ENCODE data around the gene HERPUD1.

GRCh38 chr16:56896244-56896643, 35.7 kb upstream of the HERPUD1 start:
- no peak for TF ChIP-seq CTCF (conservative IDR thresholded peaks at IDR 0.05)
- TF ChIP-seq EZH2 (IDR thresholded peaks at IDR 0.05; ENCODE audit: low read depth) = no peak
